Thymus (tissue), 11 donors: ENCODE measurements around the gene TSKU. TPM values are rescaled to one million over a fixed set of nuclear protein-coding genes. Genes with fewer than 3 reads are reported as not detected.

Experiments used
- DNase-seq, 9 donors: peaks; one replicate each; pipeline ENCODE4 v3.0.0-alpha.2; 2013; ENCODE audit warnings: low spot score in 9 of 9, low read depth in 6 of 9, missing footprints in 1 of 9
- H3K27ac ChIP-seq, 2 donors: one replicate each; pipeline ENCODE4 v1.5.1; 2013; ENCODE audit warnings: control low read depth in 1 of 2, low read depth in 1 of 2, low read length in 1 of 2, mild to moderate bottlenecking in 1 of 2, moderate library complexity in 1 of 2
- H3K27me3 ChIP-seq, 2 donors: one replicate each; pipeline ENCODE4 v1.5.1; 2013; ENCODE audit warnings: low read length in 1 of 2; ENCODE audit not compliant: control insufficient read depth in 2 of 2, insufficient read depth in 1 of 2
- H3K36me3 ChIP-seq, 2 donors: one replicate each; pipeline ENCODE4 v1.5.1; 2013; ENCODE audit warnings: low read length in 1 of 2, mild to moderate bottlenecking in 1 of 2, moderate library complexity in 1 of 2; ENCODE audit not compliant: control insufficient read depth in 2 of 2, insufficient read depth in 2 of 2
- H3K4me1 ChIP-seq, 2 donors: one replicate each; pipeline ENCODE4 v1.5.1; 2013; ENCODE audit warnings: low read length in 2 of 2; ENCODE audit not compliant: control insufficient read depth in 2 of 2, insufficient read depth in 2 of 2
- H3K4me3 ChIP-seq, 2 donors: one replicate each; pipeline ENCODE4 v1.5.1; 2013; ENCODE audit warnings: low read length in 2 of 2, control low read depth in 1 of 2, mild to moderate bottlenecking in 1 of 2
- H3K9me3 ChIP-seq, 2 donors: one replicate each; pipeline ENCODE4 v1.5.1; 2013; ENCODE audit warnings: low read length in 1 of 2, mild to moderate bottlenecking in 1 of 2; ENCODE audit not compliant: control insufficient read depth in 2 of 2, insufficient read depth in 1 of 2
- WGBS: extraction: QIAGEN DNeasy Blood & Tissue Kit; methylation state at CpG from one replicate; pipeline ENCODE4 v1.1.7; 2013; 5-methylcytosine and 5-hydroxymethylcytosine counted together
- polyA plus RNA-seq: library from polyadenylated mRNA; stranded (reverse); fragments of 200-250 nt; gene quantifications from one replicate; pipeline ENCODE4 v1.2.3, GENCODE V29; 2013
- total RNA-seq: library from RNA; stranded (reverse); fragments of 120-200 nt; gene quantifications from one replicate; pipeline ENCODE4 v1.2.4, GENCODE V29; 2013
- donor health status: healthy.

TSKU gene
- total and polyA plus RNA-seq, 2 donors: 2.9 to 11.8 TPM

GRCh38 chr11:76772783-76773106 is 10.4 kb upstream of the TSKU start:
- Histone ChIP-seq H3K27me3 (no peaks in the 10 kb centered on the region), H3K4me3 (no peak overlapping the region), H3K4me1 (peaks cover 4 to 15% of the 10 kb centered on the region in 2 donors), H3K27ac (no peak overlapping the region), H3K36me3 (no peaks in the 10 kb centered on the region), H3K9me3 (no peaks in the 10 kb centered on the region)
- WGBS: 94% methylated on average over 5 of the region's 5 CpGs
- no peak for DNase-seq

- Histone ChIP-seq H3K36me3 (no peaks in the 10 kb centered on the region), H3K9me3 (no peaks in the 10 kb centered on the region), H3K27me3 (no peaks in the 10 kb centered on the region), H3K27ac (no peak overlapping the region), H3K4me1 (peaks cover 0 to 3% of the 10 kb centered on the region in 2 donors), H3K4me3 (no peak overlapping the region)
- 91% methylated on average over 2 of the region's 2 CpGs for WGBS
- DNase-seq: no peak
These were observed 9.2 kb upstream of the TSKU start for GRCh38 chr11:76773921-76774361.

GRCh38 chr11:76776472-76776871 is 6.7 kb upstream of the TSKU start:
- no peak overlapping the region for H3K27ac ChIP-seq
- H3K9me3 ChIP-seq: no peaks in the 10 kb centered on the region
- H3K4me3 ChIP-seq: no peak overlapping the region
- no peak for DNase-seq
- H3K27me3 ChIP-seq: peaks cover 0 to 3% of the 10 kb centered on the region in 2 donors
- peaks cover 0 to 1% of the 10 kb centered on the region in 2 donors for H3K4me1 ChIP-seq
- WGBS: 97% methylated on average over 3 of the region's 3 CpGs
- H3K36me3 ChIP-seq: no peaks in the 10 kb centered on the region

GRCh38 chr11:76777305-76777704 is 5.9 kb upstream of the TSKU start:
- H3K4me3 ChIP-seq: no peak overlapping the region
- peaks cover 0 to 11% of the 10 kb centered on the region in 2 donors for H3K27me3 ChIP-seq
- no peaks in the 10 kb centered on the region for H3K36me3 ChIP-seq
- peaks cover 0 to 3% of the 10 kb centered on the region in 2 donors for H3K4me1 ChIP-seq
- no peak overlapping the region for H3K27ac ChIP-seq
- DNase-seq: no peak
- H3K9me3 ChIP-seq: no peaks in the 10 kb centered on the region

- Histone ChIP-seq H3K4me3 (no peak overlapping the region), H3K9me3 (no peaks in the 10 kb centered on the region), H3K4me1 (peaks cover 0 to 7% of the 10 kb centered on the region in 2 donors), H3K27ac (no peak overlapping the region), H3K36me3 (no peaks in the 10 kb centered on the region), H3K27me3 (peaks cover 0 to 16% of the 10 kb centered on the region in 2 donors)
- no peak for DNase-seq
- 64% methylated on average over 2 of the region's 2 CpGs for WGBS
These were observed 5.3 kb upstream of the TSKU start for GRCh38 chr11:76777876-76778275.

GRCh38 chr11:76778874-76779273 is 4.3 kb upstream of the TSKU start:
- no peaks in the 10 kb centered on the region for H3K36me3 ChIP-seq
- WGBS: 96% methylated on average over 3 of the region's 3 CpGs
- no peak for DNase-seq

GRCh38 chr11:76781046-76781801 is 1.9 kb upstream of the TSKU start:
- DNase-seq: no peak
- H3K9me3 ChIP-seq: no peaks in the 10 kb centered on the region
- peaks cover 14 to 48% of the 10 kb centered on the region in 2 donors for H3K27me3 ChIP-seq
- H3K27ac ChIP-seq: no peak overlapping the region
- WGBS: 96% methylated on average over 8 of the region's 8 CpGs
- H3K36me3 ChIP-seq: no peaks in the 10 kb centered on the region
- no peak overlapping the region for H3K4me3 ChIP-seq
- peaks cover 0 to 23% of the 10 kb centered on the region in 2 donors for H3K4me1 ChIP-seq

More at GRCh38 chr11:76778874-76779273, 4.3 kb upstream of the TSKU start:
- Histone ChIP-seq H3K27me3 (peaks cover 2 to 25% of the 10 kb centered on the region in 2 donors), H3K4me3 (no peak overlapping the region), H3K4me1 (peaks cover 0 to 13% of the 10 kb centered on the region in 2 donors), H3K27ac (no peak overlapping the region), H3K9me3 (no peaks in the 10 kb centered on the region)

GRCh38 chr11:76781807-76782530 is 1.2 kb upstream of the TSKU start:
- no peak for DNase-seq
- Histone ChIP-seq H3K36me3 (no peaks in the 10 kb centered on the region), H3K4me1 (peaks cover 0 to 25% of the 10 kb centered on the region in 2 donors), H3K27ac (peak overlapping the region in 1 of 2 donors; percentile 25), H3K4me3 (peak overlapping the region in 1 of 2 donors; percentile 32), H3K9me3 (no peaks in the 10 kb centered on the region), H3K27me3 (peaks cover 16 to 54% of the 10 kb centered on the region in 2 donors)
- 92% methylated on average over 5 of the region's 5 CpGs for WGBS
